Activated CD8-positive, alpha-beta memory T cell treated with anti-CD3 and anti-CD28 coated beads, Interleukin-2, amount 50 U/mL, for 24 hours (primary cell): Measurements from ENCODE around the gene IFNA2.
"Not testable (repeated sequence)": the region's sequence is repeated elsewhere in the genome, so short reads cannot be mapped to it uniquely, and the experiment has no call there.

ENCODE experiments used
- DNase-seq: peaks from one replicate; pipeline ENCODE4 v3.0.0-alpha.2; 2020; ENCODE audit errors: extremely low read depth

The IFNA2 gene

DNA sequence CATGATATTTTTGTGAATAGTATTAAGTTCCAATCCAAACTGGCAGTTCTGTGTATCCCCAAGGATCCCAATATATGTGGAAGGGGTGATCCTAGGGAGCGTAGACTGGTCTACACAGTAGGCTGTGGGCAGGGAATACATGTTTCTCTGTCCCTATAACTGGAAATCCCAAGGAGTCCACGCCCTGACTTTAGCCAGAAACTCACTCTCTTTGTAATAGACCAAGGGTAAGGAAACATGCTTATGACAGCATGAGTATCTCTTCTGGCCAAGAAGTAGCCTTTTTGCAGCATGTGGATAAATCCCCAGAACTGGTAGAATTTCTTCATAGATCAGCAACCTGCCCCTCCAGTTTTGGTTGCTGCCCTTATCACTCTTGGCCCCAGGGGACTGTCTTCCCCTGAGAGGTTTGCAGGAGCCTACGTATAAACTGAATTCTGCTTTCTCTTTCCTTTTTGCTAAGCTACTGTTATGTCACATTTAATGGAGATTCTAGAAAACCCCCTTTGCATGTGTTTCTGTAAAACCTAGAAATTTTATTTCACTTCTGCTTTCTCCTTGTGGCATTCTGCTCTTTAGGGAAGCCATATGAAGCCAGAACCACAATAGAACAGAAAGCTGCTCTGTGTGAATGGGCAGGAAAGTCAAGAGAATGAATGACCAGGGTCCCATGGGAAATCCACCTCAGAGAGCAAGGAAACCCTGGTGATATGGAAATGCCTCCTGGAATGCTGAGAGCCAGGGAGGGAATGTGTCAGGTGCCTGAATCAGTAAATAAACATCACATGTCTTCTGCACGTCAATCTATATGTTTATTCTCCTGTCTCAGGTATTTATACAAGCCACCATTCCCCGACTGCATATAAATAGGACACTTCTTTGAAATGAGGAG, 3.5 kb downstream of the IFNA2 start:
- no peak for DNase-seq

DNA sequence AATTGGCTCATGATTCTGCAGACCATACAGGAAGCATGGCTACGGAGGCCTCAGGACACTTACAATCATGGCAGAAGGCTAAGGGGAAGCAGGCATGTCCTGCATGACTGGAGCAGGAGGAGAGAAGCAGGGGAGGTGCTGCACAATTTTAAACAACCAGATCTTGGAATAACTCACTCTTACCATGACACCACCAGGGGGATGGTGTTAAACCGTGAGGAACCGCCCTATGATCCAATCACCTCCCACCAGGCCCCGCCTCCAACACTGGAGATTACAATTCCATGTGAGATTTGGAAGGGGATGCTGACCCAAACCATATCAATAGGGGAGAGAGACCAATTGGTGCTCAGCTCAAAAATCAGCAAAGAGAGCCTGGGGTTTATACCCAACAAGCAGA, 13.7 kb downstream of the IFNA2 start:
- not testable (repeated sequence) for DNase-seq

GRCh38 chr9:21367957-21368356, 17.2 kb downstream of the IFNA2 start, which contains the start of gene IFNA13:
TSS of gene IFNA13 (minus strand) at chr9:21368057. CDS start at chr9:21368010, 47 bp downstream.
- DNase-seq: no peak

GRCh38 chr9:21367169-21367568, 18.0 kb downstream of the IFNA2 start:
- DNase-seq: not testable (repeated sequence)

GRCh38 chr9:21362287-21362686, 22.9 kb downstream of the IFNA2 start:
- DNase-seq: no peak

DNA sequence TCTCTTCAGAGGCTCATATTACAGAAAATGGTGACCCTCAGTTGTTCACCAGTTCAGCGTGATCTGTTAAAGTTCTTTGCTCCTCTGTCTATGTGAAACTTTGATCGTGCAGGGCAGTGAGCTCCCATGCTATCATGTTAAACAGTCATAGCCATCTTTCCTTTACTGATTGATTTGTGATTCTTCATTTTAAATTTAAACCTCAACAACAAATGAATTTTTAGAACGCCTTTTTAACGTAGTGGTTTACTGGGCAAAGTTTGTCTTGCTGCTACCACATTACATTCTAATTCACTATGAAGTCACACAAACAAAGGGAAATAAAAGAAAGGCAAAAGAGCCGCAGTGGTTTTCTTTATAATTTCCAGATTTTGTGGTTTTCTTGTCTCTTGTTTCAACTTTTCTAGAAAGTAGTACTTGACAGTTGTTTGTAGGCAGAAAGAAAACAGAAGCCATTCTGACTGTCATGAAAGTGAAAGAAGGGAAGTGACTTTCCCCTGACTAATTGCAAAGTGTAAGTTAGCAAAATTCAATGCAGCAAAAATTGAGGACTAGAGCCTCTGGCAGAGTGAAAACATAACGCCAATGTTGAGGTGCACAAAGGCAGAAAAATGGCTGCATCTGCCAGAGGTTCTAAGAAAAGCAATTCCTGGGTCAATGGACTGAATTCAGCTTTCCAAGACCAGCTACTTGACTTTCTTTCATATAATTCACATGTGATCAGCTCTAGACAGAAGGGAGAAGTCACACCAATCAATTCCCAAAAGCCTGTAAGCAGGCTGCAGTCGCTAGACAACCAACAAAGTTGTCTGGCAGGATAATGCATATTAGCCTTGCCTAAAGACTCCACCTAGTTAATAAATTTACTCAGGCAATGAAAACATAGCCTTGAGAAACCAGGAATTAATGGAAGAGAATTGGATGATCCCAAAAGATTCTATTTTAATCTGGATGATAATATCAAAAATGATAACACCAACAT, 27.4 kb downstream of the IFNA2 start:
- no peak for DNase-seq

DNA sequence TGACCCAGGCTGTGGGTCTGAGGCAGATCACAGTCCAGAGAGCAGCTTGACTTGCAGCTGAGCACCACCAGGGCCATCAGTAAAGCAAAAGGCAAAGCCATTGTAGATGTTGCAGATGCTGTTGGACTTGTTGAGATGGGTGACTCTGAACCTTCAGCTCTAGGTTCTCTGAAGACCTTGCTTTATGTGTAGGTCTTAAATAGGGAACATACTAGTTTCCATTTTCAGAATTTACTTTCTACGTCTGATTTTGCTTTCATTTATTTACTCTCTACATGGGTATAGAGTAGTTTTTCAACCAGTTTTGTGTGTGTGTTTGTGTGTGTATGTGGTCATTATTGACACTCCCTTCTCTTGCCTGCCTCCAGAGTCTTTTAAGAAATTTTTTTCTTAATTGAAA, 34.4 kb downstream of the IFNA2 start, which contains the start of gene IFNA6:
IFNA6 (minus strand) TSS at position 101 of the 400 bp plus-strand sequence; CDS start at position 101, 0 bp downstream.
- DNase-seq: no peak

DNA sequence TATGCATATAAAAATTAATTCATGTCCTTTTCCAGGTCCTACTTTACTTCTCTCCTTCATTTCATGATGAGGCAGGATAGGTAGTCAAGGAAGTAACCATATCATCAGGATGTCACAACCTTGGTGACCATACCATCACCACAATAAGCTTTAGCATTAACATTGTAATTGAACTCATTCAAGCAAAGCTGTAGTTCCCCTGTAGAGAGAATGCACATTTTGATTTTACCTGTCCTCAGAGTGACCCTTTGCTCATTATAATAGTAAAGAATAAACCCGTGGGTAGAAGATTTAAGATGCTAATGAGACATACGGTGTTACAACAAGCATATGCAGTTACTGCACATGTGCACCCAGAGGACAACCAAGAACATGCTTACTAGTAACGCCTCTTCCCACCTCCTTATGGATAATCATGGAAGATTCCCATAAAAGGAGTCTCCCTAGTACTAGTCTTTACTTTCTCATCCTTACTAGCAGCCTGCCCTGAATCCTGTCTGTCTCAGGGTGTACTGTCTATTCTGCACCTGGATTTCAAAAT, 36.7 kb downstream of the IFNA2 start:
- no peak for DNase-seq

DNA sequence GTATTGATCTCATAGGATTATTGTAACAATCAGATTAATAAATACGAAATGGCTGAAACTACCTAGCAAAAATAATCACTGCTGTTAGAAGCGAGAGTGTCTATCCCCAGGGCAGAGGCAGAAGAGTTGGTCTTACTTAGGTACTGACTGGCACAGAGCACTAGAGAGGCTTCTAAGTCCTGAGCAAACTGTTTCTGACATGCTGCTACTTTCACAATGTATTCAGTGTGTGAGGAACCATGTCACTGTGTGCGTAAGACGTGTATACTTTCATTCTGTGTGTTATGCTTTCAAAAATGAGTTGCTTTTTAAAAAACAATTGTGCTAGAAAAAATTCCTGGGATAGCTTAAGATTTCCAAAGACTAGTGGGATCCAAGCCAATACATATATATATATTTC, 44.5 kb downstream of the IFNA2 start:
- no peak for DNase-seq

DNA sequence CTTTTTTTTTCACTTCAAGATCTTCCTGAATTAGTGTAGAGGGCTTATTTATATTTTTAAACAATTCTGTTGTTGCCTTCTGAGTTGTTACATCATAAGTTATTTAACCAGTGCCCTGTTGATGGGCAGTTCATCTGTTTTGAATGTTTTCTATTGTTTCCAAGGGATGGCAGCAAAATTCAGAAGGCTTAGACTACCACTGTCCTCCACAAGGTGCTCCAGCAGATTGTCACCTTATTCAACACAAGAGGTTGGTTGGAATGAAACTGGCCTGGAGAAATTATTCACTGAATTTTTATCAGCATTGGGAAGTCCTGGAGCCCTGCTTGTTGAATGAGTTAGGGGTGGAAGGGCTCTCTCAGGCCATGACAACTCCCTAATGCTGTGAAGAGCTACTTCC, 48.7 kb downstream of the IFNA2 start:
- no peak for DNase-seq

DNA sequence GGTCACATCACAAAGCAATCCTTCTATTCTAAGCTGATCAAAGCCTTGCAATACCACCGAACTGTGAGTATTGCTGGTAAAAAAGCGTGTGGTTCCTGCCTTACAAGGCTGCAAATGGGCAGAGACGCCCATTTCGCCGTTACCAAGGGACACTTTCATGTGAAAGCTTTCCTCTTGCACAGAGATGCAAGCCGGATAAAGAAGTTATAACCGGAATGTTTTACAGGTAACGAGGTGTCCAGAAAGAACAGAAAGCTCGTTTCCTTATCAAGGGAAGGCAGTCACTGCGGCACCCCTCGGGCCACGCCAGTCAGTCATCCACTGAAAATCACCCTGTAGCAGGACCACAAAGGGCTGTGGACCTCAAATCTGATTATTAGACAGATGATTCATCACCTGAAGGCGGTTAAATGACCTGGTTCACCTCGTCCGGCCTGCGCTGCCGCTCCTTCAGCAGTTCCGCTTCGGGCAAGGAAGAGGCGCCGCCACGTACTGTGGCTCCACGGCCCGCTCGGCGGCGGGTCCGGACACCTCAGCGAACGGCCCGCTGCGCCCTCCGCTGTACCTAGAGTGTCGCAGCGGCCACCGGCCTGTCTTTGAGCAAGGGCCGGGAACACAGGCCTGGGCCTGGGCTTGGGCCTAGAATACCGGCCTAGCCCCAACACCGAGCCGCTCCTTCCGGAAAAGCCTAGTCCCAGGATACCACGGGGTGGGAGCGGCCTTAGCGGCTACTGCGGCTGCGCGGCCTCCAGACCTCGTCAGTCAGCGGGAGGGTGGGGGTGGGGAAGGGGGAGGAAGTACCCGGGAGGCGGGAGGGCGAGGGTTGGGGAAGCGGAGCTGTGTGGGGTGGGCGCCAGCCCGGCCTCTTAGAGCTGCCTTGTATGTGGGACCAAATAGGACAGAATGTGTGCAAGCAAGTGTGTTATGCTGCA, 50.2 kb downstream of the IFNA2 start, which contains the start of gene KLHL9:
KLHL9 (minus strand) TSS at position 704 of the 932 bp plus-strand sequence; CDS start at position 159, 545 bp downstream.
- peak; percentile 72 for DNase-seq
